ENCODE measurements around the gene CNGA3. TPM values are rescaled to one million over a fixed set of nuclear protein-coding genes. Genes with fewer than 3 reads are reported as not detected.

The CNGA3 gene
- total and polyA plus RNA-seq, 2 experiments from 2014 or later: not detected

DNA sequence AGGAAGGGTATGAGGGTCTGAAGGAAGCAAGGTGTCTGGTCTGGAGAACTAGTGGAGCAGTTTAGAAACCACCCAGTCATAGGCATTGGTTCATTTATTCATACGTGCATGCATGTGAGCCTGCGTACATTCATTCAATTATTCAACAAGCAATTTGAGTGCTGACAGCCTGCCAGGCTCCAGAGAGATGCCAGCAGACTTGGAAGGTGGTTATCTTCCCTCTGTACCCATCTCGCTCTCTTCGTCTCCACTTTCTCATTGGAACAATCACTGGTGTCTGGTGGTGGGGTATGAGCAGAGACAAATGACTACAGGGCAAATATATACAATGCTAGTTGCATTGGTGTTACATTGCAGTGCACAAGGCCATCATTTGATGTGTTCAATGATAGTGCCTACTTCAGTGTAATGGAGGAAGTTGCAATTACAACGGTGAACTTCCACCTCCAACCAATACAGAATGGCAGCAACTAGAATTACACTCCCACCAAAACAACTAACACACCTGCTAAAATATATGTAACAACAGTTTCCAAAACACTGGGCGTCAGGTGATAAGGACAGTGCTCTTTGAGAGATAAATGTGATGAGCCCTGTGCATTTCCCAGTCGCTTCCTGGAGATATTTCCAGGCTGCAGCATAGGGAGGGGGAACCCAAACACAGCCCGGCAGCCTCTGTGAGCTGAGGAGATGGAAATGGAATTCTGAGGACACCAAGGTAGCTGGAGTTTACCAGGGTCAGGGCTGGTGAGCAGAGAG lies 32.6 kb upstream of the CNGA3 start (continued):
- TF ChIP-seq, protein P1, sequence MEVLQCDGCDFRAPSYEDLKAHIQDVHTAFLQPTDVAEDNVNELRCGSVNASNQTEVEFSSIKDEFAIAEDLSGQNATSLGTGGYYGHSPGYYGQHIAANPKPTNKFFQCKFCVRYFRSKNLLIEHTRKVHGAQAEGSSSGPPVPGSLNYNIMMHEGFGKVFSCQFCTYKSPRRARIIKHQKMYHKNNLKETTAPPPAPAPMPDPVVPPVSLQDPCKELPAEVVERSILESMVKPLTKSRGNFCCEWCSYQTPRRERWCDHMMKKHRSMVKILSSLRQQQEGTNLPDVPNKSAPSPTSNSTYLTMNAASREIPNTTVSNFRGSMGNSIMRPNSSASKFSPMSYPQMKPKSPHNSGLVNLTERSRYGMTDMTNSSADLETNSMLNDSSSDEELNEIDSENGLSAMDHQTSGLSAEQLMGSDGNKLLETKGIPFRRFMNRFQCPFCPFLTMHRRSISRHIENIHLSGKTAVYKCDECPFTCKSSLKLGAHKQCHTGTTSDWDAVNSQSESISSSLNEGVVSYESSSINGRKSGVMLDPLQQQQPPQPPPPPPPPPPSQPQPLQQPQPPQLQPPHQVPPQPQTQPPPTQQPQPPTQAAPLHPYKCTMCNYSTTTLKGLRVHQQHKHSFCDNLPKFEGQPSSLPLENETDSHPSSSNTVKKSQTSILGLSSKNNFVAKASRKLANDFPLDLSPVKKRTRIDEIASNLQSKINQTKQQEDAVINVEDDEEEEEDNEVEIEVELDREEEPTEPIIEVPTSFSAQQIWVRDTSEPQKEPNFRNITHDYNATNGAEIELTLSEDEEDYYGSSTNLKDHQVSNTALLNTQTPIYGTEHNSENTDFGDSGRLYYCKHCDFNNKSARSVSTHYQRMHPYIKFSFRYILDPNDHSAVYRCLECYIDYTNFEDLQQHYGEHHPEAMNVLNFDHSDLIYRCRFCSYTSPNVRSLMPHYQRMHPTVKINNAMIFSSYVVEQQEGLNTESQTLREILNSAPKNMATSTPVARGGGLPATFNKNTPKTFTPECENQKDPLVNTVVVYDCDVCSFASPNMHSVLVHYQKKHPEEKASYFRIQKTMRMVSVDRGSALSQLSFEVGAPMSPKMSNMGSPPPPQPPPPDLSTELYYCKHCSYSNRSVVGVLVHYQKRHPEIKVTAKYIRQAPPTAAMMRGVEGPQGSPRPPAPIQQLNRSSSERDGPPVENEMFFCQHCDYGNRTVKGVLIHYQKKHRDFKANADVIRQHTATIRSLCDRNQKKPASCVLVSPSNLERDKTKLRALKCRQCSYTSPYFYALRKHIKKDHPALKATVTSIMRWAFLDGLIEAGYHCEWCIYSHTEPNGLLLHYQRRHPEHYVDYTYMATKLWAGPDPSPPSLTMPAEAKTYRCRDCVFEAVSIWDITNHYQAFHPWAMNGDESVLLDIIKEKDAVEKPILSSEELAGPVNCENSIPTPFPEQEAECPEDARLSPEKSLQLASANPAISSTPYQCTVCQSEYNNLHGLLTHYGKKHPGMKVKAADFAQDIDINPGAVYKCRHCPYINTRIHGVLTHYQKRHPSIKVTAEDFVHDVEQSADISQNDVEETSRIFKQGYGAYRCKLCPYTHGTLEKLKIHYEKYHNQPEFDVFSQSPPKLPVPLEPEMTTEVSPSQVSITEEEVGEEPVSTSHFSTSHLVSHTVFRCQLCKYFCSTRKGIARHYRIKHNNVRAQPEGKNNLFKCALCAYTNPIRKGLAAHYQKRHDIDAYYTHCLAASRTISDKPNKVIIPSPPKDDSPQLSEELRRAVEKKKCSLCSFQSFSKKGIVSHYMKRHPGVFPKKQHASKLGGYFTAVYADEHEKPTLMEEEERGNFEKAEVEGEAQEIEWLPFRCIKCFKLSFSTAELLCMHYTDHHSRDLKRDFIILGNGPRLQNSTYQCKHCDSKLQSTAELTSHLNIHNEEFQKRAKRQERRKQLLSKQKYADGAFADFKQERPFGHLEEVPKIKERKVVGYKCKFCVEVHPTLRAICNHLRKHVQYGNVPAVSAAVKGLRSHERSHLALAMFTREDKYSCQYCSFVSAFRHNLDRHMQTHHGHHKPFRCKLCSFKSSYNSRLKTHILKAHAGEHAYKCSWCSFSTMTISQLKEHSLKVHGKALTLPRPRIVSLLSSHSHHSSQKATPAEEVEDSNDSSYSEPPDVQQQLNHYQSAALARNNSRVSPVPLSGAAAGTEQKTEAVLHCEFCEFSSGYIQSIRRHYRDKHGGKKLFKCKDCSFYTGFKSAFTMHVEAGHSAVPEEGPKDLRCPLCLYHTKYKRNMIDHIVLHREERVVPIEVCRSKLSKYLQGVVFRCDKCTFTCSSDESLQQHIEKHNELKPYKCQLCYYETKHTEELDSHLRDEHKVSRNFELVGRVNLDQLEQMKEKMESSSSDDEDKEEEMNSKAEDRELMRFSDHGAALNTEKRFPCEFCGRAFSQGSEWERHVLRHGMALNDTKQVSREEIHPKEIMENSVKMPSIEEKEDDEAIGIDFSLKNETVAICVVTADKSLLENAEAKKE (CRISPR knock-in tag; IDR thresholded peaks at IDR 0.05): no peak
- TF ChIP-seq, protein P2, sequence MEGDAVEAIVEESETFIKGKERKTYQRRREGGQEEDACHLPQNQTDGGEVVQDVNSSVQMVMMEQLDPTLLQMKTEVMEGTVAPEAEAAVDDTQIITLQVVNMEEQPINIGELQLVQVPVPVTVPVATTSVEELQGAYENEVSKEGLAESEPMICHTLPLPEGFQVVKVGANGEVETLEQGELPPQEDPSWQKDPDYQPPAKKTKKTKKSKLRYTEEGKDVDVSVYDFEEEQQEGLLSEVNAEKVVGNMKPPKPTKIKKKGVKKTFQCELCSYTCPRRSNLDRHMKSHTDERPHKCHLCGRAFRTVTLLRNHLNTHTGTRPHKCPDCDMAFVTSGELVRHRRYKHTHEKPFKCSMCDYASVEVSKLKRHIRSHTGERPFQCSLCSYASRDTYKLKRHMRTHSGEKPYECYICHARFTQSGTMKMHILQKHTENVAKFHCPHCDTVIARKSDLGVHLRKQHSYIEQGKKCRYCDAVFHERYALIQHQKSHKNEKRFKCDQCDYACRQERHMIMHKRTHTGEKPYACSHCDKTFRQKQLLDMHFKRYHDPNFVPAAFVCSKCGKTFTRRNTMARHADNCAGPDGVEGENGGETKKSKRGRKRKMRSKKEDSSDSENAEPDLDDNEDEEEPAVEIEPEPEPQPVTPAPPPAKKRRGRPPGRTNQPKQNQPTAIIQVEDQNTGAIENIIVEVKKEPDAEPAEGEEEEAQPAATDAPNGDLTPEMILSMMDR (conservative IDR thresholded peaks at IDR 0.05; ENCODE audit: low read depth in 2 of 2): no peak
- TF ChIP-seq CREB1 (CRISPR knock-in tag; IDR thresholded peaks at IDR 0.05; ENCODE audit: low read depth) (no peak), EZH2phosphoT487 (IDR thresholded peaks at IDR 0.05; ENCODE audit: unreplicated experiment) (no peak), EZH2 (IDR thresholded peaks at IDR 0.05; ENCODE audit: low read depth, unreplicated experiment) (no peak), STAT1 (IDR thresholded peaks at IDR 0.05; ENCODE audit: unreplicated experiment) (no peak), POLR2AphosphoS5 (IDR thresholded peaks at IDR 0.05; ENCODE audit: low read depth) (no peak), ZNF114 (CRISPR knock-in tag; IDR thresholded peaks at IDR 0.05) (no peak), ZNF331 (CRISPR knock-in tag; IDR thresholded peaks at IDR 0.05; ENCODE audit: low read depth) (no peak), JUNB (IDR thresholded peaks at IDR 0.05; ENCODE audit: unreplicated experiment) (no peak)
- TF ChIP-seq, protein P3, sequence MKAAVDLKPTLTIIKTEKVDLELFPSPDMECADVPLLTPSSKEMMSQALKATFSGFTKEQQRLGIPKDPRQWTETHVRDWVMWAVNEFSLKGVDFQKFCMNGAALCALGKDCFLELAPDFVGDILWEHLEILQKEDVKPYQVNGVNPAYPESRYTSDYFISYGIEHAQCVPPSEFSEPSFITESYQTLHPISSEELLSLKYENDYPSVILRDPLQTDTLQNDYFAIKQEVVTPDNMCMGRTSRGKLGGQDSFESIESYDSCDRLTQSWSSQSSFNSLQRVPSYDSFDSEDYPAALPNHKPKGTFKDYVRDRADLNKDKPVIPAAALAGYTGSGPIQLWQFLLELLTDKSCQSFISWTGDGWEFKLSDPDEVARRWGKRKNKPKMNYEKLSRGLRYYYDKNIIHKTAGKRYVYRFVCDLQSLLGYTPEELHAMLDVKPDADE (IDR thresholded peaks at IDR 0.05): no peak

Data from GM23338 (cell line).